ENCODE data around the gene VGLL4. TPM values are rescaled to one million over a fixed set of nuclear protein-coding genes. Genes with fewer than 3 reads are reported as not detected.
"Not testable (repeated sequence)": the region's sequence is repeated elsewhere in the genome, so short reads cannot be mapped to it uniquely, and the experiment has no call there.

The VGLL4 gene
- total RNA-seq, 1 experiment from 2014 or later: 41.2 TPM

DNA sequence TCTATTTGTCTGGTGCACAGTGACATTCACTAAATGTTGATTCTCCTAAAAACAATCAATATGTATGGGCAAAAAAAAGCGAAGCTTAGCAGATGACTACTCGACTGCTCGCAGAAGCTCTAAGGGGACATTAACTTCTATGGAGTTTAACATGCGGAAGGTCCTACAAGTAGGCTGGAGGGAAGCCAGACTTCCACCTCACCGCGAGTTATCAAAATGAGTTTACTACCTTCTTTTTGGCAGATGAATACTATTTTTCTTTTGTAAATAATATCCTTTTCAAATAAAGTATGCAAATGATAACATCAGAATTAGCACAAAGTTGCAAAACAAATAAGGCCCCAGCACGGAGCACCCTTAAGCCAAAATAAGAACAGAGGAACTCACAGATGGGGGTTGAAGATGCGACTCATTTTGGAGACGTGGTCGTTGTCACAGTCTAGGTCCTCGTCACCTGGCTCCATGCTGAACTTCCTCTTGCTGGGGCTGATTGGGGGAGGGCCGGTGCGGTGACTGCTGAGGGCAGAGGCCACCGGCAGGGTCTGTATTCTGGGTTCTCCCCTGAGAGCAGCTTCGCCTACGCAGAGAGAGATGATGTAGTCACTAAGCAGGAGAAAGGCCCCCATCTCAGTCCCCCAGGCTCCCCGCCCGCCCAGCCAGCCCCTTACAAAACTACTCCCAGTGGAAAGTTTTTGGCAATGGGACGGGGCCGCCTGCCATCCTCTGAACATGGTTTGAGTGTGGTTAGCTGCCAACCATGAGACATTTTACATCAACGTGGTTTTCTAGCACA lies 42.1 kb downstream of the VGLL4 start:
- Histone ChIP-seq H3K27me3 (replicated peaks; ENCODE audit: insufficient read depth, low read depth, low read length, poor library complexity) (no peaks in the 10 kb centered on the region), H3K9me3 (ENCODE audit: low read depth, low read length, poor library complexity, severe bottlenecking) (no peaks in the 10 kb centered on the region), H3K36me3 (ENCODE audit: insufficient read depth, low read length, poor library complexity, severe bottlenecking) (peaks cover 12% of the 10 kb centered on the region), H3K4me1 (ENCODE audit: insufficient read depth, low read length, poor library complexity, severe bottlenecking) (peaks cover 46% of the 10 kb centered on the region), H3K4me3 (ENCODE audit: low read depth, low read length, poor library complexity, severe bottlenecking) (no peak overlapping the region), H3K27ac (ENCODE audit: low read depth, low read length, poor library complexity, severe bottlenecking) (peak overlapping the region; percentile 20)
- TF ChIP-seq, protein P1, sequence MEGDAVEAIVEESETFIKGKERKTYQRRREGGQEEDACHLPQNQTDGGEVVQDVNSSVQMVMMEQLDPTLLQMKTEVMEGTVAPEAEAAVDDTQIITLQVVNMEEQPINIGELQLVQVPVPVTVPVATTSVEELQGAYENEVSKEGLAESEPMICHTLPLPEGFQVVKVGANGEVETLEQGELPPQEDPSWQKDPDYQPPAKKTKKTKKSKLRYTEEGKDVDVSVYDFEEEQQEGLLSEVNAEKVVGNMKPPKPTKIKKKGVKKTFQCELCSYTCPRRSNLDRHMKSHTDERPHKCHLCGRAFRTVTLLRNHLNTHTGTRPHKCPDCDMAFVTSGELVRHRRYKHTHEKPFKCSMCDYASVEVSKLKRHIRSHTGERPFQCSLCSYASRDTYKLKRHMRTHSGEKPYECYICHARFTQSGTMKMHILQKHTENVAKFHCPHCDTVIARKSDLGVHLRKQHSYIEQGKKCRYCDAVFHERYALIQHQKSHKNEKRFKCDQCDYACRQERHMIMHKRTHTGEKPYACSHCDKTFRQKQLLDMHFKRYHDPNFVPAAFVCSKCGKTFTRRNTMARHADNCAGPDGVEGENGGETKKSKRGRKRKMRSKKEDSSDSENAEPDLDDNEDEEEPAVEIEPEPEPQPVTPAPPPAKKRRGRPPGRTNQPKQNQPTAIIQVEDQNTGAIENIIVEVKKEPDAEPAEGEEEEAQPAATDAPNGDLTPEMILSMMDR (conservative IDR thresholded peaks at IDR 0.05; ENCODE audit: low read depth, low read length): no peak
- no peak for TF ChIP-seq EZH2 (IDR thresholded peaks at IDR 0.05; ENCODE audit: borderline replicate concordance, low read depth, low read length, poor library complexity, severe bottlenecking)
- BruUV-seq (replicated peaks): no TSS peak
- POLR2A ChIA-PET (ENCODE audit: low non-redundant PET): interaction anchor here (0.7 kb wide), 1 partner anchor 419 kb away, joined by 10 read pairs; no protein-coding TSS in a partner anchor
- DNase-seq (ENCODE audit: low spot score): no peak
- CTCF ChIA-PET: no interaction called here
- intact Hi-C loops (cut with micrococcal nuclease; ENCODE audit: unreplicated experiment): no loop called here

DNA sequence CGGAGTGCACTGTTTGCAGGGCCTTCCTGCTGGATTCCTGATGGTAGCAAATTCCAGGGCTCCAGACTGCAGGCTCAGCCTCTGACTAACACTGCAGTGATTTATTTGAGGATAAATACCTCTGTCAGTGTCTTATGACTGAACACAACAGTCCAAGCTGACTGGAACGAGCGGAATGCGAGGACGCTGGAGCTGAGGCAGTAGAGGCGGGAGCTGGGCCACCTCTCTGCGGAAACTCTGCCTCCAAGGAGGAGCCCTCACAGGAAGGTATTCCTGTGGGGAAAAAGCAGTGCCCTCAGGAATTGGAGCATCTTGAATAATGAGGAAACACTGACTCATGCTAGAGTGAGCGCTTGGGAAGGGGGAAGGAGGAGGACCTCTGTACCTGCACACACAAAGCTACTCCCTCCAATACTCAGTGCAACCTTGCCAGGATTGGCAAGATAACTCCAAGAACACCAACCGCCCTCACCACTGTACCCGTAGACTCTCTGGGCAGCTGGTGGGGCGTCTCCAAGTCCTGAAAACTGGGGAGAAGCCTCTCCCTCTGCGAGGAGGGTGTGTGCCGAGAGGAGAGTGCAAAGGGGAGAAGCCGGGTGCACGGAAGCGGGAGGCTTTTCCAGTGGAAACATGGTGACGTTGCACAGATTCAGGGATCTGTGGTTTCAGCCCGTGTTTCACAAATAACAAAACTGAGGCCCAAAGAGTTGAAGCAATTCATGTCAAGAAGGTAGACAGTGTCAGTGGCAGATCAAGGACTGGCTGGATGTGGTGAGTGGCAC lies 43.0 kb downstream of the VGLL4 start:
- POLR2A ChIA-PET (ENCODE audit: low non-redundant PET): interaction anchor here (0.6 kb wide), 1 partner anchor 696 kb away, joined by 4 read pairs; no protein-coding TSS in a partner anchor
- CTCF ChIA-PET: no interaction called here
- Histone ChIP-seq H3K27me3 (replicated peaks; ENCODE audit: insufficient read depth, low read depth, low read length, poor library complexity) (no peaks in the 10 kb centered on the region), H3K36me3 (ENCODE audit: insufficient read depth, low read length, poor library complexity, severe bottlenecking) (peaks cover 12% of the 10 kb centered on the region), H3K4me1 (ENCODE audit: insufficient read depth, low read length, poor library complexity, severe bottlenecking) (peaks cover 46% of the 10 kb centered on the region), H3K4me3 (ENCODE audit: low read depth, low read length, poor library complexity, severe bottlenecking) (no peak overlapping the region), H3K27ac (ENCODE audit: low read depth, low read length, poor library complexity, severe bottlenecking) (peak overlapping the region; percentile 20), H3K9me3 (ENCODE audit: low read depth, low read length, poor library complexity, severe bottlenecking) (no peaks in the 10 kb centered on the region)
- peak; percentile 83 for DNase-seq (ENCODE audit: low spot score)
- no TSS peak for BruUV-seq (replicated peaks)
- intact Hi-C loops (cut with micrococcal nuclease; ENCODE audit: unreplicated experiment): no loop called here
- no peak for TF ChIP-seq EZH2 (IDR thresholded peaks at IDR 0.05; ENCODE audit: borderline replicate concordance, low read depth, low read length, poor library complexity, severe bottlenecking)
- TF ChIP-seq, protein P1 (conservative IDR thresholded peaks at IDR 0.05; ENCODE audit: low read depth, low read length): no peak

DNA sequence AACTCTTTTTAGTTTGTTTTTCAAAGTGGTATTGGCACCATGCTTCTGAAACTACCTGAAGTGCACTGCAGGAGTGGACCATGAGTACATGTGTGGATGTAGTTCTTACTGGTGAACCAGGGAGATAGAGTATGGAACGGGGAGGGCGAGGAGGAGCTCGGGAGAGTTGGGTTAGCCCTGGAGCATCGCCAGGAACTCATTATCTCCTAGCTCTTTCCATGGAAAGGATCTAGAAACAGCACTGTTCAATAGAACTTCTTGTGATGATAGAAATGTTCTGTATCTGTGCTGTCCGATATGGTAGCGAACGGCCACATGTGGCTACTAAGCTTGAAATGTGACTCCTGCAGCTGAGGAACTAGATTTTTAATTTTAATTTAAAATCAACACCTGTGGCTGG lies 47.3 kb downstream of the VGLL4 start:
- no peak overlapping the region for H3K4me3 ChIP-seq (ENCODE audit: low read depth, low read length, poor library complexity, severe bottlenecking)
- no peaks in the 10 kb centered on the region for H3K27me3 ChIP-seq (replicated peaks; ENCODE audit: insufficient read depth, low read depth, low read length, poor library complexity)
- POLR2A ChIA-PET (ENCODE audit: low non-redundant PET): no interaction called here
- H3K4me1 ChIP-seq (ENCODE audit: insufficient read depth, low read length, poor library complexity, severe bottlenecking): peaks cover 38% of the 10 kb centered on the region
- no peak for TF ChIP-seq EZH2 (IDR thresholded peaks at IDR 0.05; ENCODE audit: borderline replicate concordance, low read depth, low read length, poor library complexity, severe bottlenecking)
- TF ChIP-seq, protein P1 (conservative IDR thresholded peaks at IDR 0.05; ENCODE audit: low read depth, low read length): no peak
- no TSS peak for BruUV-seq (replicated peaks)
- H3K36me3 ChIP-seq (ENCODE audit: insufficient read depth, low read length, poor library complexity, severe bottlenecking): peaks cover 12% of the 10 kb centered on the region
- intact Hi-C loops (cut with micrococcal nuclease; ENCODE audit: unreplicated experiment): no loop called here
- no peak overlapping the region for H3K27ac ChIP-seq (ENCODE audit: low read depth, low read length, poor library complexity, severe bottlenecking)
- CTCF ChIA-PET: no interaction called here
- DNase-seq (ENCODE audit: low spot score): no peak
- no peaks in the 10 kb centered on the region for H3K9me3 ChIP-seq (ENCODE audit: low read depth, low read length, poor library complexity, severe bottlenecking)

DNA sequence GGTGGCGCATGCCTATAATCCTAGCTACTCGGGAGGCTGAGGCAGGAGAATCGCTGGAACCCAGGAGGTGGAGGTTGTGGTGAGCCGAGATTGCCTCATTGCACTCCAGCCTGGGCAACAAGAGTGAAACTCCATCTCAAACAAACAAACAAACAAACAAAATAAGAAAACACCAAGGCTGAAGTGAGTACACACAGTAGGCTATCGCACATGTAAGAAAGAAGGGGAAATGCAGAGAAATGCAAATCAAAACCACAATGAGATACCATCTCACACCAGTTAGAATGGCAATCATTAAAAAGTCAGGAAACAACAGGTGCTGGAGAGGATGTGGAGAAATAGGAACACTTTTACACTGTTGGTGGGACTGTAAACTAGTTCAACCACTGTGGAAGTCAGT lies 48.7 kb downstream of the VGLL4 start:
- DNase-seq (ENCODE audit: low spot score); POLR2A ChIA-PET (ENCODE audit: low non-redundant PET); BruUV-seq (replicated peaks); H3K27ac ChIP-seq (ENCODE audit: low read depth, low read length, poor library complexity, severe bottlenecking); H3K27me3 ChIP-seq (replicated peaks; ENCODE audit: insufficient read depth, low read depth, low read length, poor library complexity); CTCF ChIA-PET; intact Hi-C loops (cut with micrococcal nuclease; ENCODE audit: unreplicated experiment); H3K9me3 ChIP-seq (ENCODE audit: low read depth, low read length, poor library complexity, severe bottlenecking); H3K36me3 ChIP-seq (ENCODE audit: insufficient read depth, low read length, poor library complexity, severe bottlenecking); H3K4me3 ChIP-seq (ENCODE audit: low read depth, low read length, poor library complexity, severe bottlenecking): not testable (repeated sequence)
- H3K4me1 ChIP-seq (ENCODE audit: insufficient read depth, low read length, poor library complexity, severe bottlenecking): peaks cover 39% of the 10 kb centered on the region
